IMR-90 (cell line): ENCODE measurements around the gene DVL2. TPM values are rescaled to one million over a fixed set of nuclear protein-coding genes. Genes with fewer than 3 reads are reported as not detected.

ENCODE experiments used
- ATAC-seq: fragments of 200-7000 bp; cut with Tn5 transposase; 2 replicates; pipeline ENCODE4 v1.9.1; 2020; ENCODE audit warnings: low read depth, mild to moderate bottlenecking, moderate library complexity
- BruUV-seq: library from RNA; stranded (reverse); fragments of 400-500 nt; replicated peaks from 2 replicates; lab custom pipeline; 2021; lab: Mats Ljungman, UMichigan
- CTCF ChIA-PET: fragments of 300-600 bp; formaldehyde crosslinking; extraction: SDS; loops from one replicate; lab custom pipeline; 2021; ENCODE audit warnings: antibody characterized with exemption; lab: Yijun Ruan, JAX
- POLR2A ChIA-PET: fragments of 300-600 bp; sonication (Branson Sonifier 250); formaldehyde crosslinking; loops from one replicate; lab custom pipeline; 2022; ENCODE audit warnings: antibody characterized with exemption; ENCODE audit not compliant: unreplicated experiment; lab: Charles Lee
- DNase-seq: peaks from one replicate; pipeline ENCODE4 v3.0.0; 2013
- H2AFZ ChIP-seq: replicated peaks from 2 replicates; pipeline ENCODE3; 2013; ENCODE audit warnings: low read length, mild to moderate bottlenecking; ENCODE audit not compliant: poor library complexity
- H2AK5ac ChIP-seq: 2 replicates; pipeline ENCODE4 v1.6.1; 2013; ENCODE audit warnings: low read depth, low read length, inconsistent platforms
- H2AK9ac ChIP-seq: replicated peaks from 2 replicates; pipeline ENCODE3; 2013; ENCODE audit warnings: mild to moderate bottlenecking, low read depth, low read length, moderate library complexity; ENCODE audit not compliant: poor library complexity
- H2BK120ac ChIP-seq: 2 replicates; pipeline ENCODE4 v1.6.1; 2013; ENCODE audit warnings: low read depth, low read length, inconsistent platforms
- H2BK15ac ChIP-seq: 3 replicates; pipeline ENCODE4 v1.6.1; 2013; ENCODE audit warnings: low read depth, low read length, inconsistent platforms
- H2BK20ac ChIP-seq: 2 replicates; pipeline ENCODE4 v1.6.1; 2013; ENCODE audit warnings: low read depth, mild to moderate bottlenecking, inconsistent platforms, low read length, moderate library complexity
- H2BK5ac ChIP-seq: 2 replicates; pipeline ENCODE4 v1.6.1; 2013; ENCODE audit warnings: mild to moderate bottlenecking, low read depth, low read length, inconsistent platforms; ENCODE audit not compliant: poor library complexity, severe bottlenecking
- H3K14ac ChIP-seq: replicated peaks from 2 replicates; pipeline ENCODE4 v1.6.1; 2013; ENCODE audit warnings: low read depth, low read length, inconsistent platforms
- H3K18ac ChIP-seq: 2 replicates; pipeline ENCODE4 v1.6.1; 2013; ENCODE audit warnings: low read depth, low read length, control low read depth
- H3K23ac ChIP-seq: 2 replicates; pipeline ENCODE4 v1.6.1; 2013; ENCODE audit warnings: low read depth, low read length, inconsistent platforms
- H3K27ac ChIP-seq: 2 replicates; pipeline ENCODE4 v1.5.1; 2013; ENCODE audit warnings: mild to moderate bottlenecking, control low read depth, low read length; ENCODE audit not compliant: insufficient read depth
- H3K27me3 ChIP-seq: 2 replicates; pipeline ENCODE4 v1.6.1; 2013; ENCODE audit warnings: low read length; ENCODE audit not compliant: control insufficient read depth, insufficient read depth
- H3K36me3 ChIP-seq: 2 replicates; pipeline ENCODE4 v1.6.1; 2013; ENCODE audit warnings: low read length, mixed read lengths; ENCODE audit not compliant: control insufficient read depth, insufficient read depth
- H3K4ac ChIP-seq: 2 replicates; pipeline ENCODE4 v1.6.1; 2013; ENCODE audit warnings: low read depth, low read length, inconsistent platforms
- H3K4me1 ChIP-seq: 2 replicates; pipeline ENCODE4 v1.6.1; 2013; ENCODE audit warnings: low read length, mixed read lengths; ENCODE audit not compliant: control insufficient read depth, insufficient read depth
- H3K4me2 ChIP-seq: 2 replicates; pipeline ENCODE4 v1.6.1; 2013; ENCODE audit warnings: low read depth, mild to moderate bottlenecking, control low read depth, low read length, moderate library complexity
- H3K4me3 ChIP-seq: 2 replicates; pipeline ENCODE4 v1.5.1; 2013; ENCODE audit warnings: low read depth, mild to moderate bottlenecking, control low read depth, low read length, moderate library complexity; ENCODE audit not compliant: insufficient read depth
- H3K56ac ChIP-seq: 2 replicates; pipeline ENCODE4 v1.6.1; 2013; ENCODE audit warnings: low read length, inconsistent platforms; ENCODE audit not compliant: insufficient read depth; ENCODE audit errors: extremely low read depth
- H3K79me1 ChIP-seq, 2 experiments: 2 replicates each; pipeline ENCODE4 v1.6.1; 2013; ENCODE audit warnings: low read length in 2 of 2, inconsistent platforms in 1 of 2, low read depth in 1 of 2
- H3K9ac ChIP-seq: 2 replicates; pipeline ENCODE4 v1.6.1; 2013; ENCODE audit warnings: low read depth, low read length, control low read depth
- H3K9me1 ChIP-seq: 2 replicates; pipeline ENCODE4 v1.6.1; 2013; ENCODE audit warnings: low read length, inconsistent platforms; ENCODE audit not compliant: insufficient read depth
- H3K9me3 ChIP-seq: 2 replicates; pipeline ENCODE4 v1.6.1; 2013; ENCODE audit warnings: low read length; ENCODE audit not compliant: control insufficient read depth, insufficient read depth
- H4K20me1 ChIP-seq: 2 replicates; pipeline ENCODE4 v1.6.1; 2013; ENCODE audit warnings: low read length, inconsistent platforms; ENCODE audit not compliant: insufficient read depth
- H4K5ac ChIP-seq: 2 replicates; pipeline ENCODE4 v1.6.1; 2013; ENCODE audit warnings: mild to moderate bottlenecking, low read depth, low read length, control low read depth
- H4K8ac ChIP-seq, 2 experiments: 2 replicates each; pipeline ENCODE4 v1.6.1; 2013; ENCODE audit warnings: low read depth in 2 of 2, low read length in 2 of 2, control low read depth in 1 of 2, inconsistent platforms in 1 of 2
- H4K91ac ChIP-seq: 2 replicates; pipeline ENCODE4 v1.6.1; 2013; ENCODE audit warnings: low read depth, low read length, inconsistent platforms; ENCODE audit not compliant: insufficient read depth
- CEBPB ChIP-seq: IDR thresholded peaks from 2 replicates; pipeline ENCODE4 v1.6.1; 2012; ENCODE audit warnings: low read depth, low read length, improper control_type of control experiment
- CHD1 ChIP-seq: IDR thresholded peaks from 2 replicates; pipeline ENCODE4 v1.6.1; 2012; ENCODE audit warnings: low read depth, low read length, improper control_type of control experiment
- CTCF ChIP-seq: conservative IDR thresholded peaks from 2 replicates; pipeline ENCODE4 v1.5.1; 2012; ENCODE audit warnings: mild to moderate bottlenecking, low read depth, low read length, improper control_type of control experiment
- ELK1 ChIP-seq: fragments of 150-350 bp; IDR thresholded peaks from 2 replicates; pipeline ENCODE4 v1.6.1; 2016; ENCODE audit warnings: low read depth, mild to moderate bottlenecking, low read length, moderate library complexity, borderline replicate concordance
- FOS ChIP-seq: fragments of 150-350 bp; IDR thresholded peaks from 2 replicates; pipeline ENCODE4 v1.6.1; 2016; ENCODE audit warnings: low read depth, low read length
- MAFK ChIP-seq: IDR thresholded peaks from 2 replicates; pipeline ENCODE4 v1.6.1; 2012; ENCODE audit warnings: low read depth, low read length, improper control_type of control experiment
- MAZ ChIP-seq: IDR thresholded peaks from 2 replicates; pipeline ENCODE4 v1.6.1; 2012; ENCODE audit warnings: low read depth, mild to moderate bottlenecking, low read length, improper control_type of control experiment, moderate library complexity, borderline replicate concordance
- MXI1 ChIP-seq: IDR thresholded peaks from 2 replicates; pipeline ENCODE4 v1.6.1; 2012; ENCODE audit warnings: low read depth, mild to moderate bottlenecking, low read length, moderate library complexity, borderline replicate concordance
- NFE2L2 ChIP-seq: fragments of 150-350 bp; IDR thresholded peaks from 2 replicates; pipeline ENCODE4 v1.6.1; 2016; ENCODE audit warnings: low read depth, mild to moderate bottlenecking, low read length
- POLR2A ChIP-seq: IDR thresholded peaks from 2 replicates; pipeline ENCODE4 v1.6.1; 2012; ENCODE audit warnings: mild to moderate bottlenecking, low read depth, low read length
- RAD21 ChIP-seq: IDR thresholded peaks from 2 replicates; pipeline ENCODE4 v1.6.1; 2012; ENCODE audit warnings: low read length, improper control_type of control experiment
- RCOR1 ChIP-seq: IDR thresholded peaks from 2 replicates; pipeline ENCODE4 v1.6.1; 2012; ENCODE audit warnings: mild to moderate bottlenecking, low read length, improper control_type of control experiment; ENCODE audit not compliant: insufficient replicate concordance
- RFX5 ChIP-seq: IDR thresholded peaks from 2 replicates; pipeline ENCODE4 v1.8.0; 2012; ENCODE audit warnings: low read depth, mild to moderate bottlenecking, low read length, moderate library complexity
- SMC3 ChIP-seq: fragments of 150-350 bp; IDR thresholded peaks from 2 replicates; pipeline ENCODE4 v1.6.1; 2016; ENCODE audit warnings: low read depth, mild to moderate bottlenecking, antibody characterized with exemption, low read length, moderate library complexity
- USF2 ChIP-seq: fragments of 150-350 bp; IDR thresholded peaks from 2 replicates; pipeline ENCODE4 v1.6.1; 2017; ENCODE audit warnings: mild to moderate bottlenecking, antibody characterized with exemption, low read length, low read depth
- WGBS, 2 experiments: methylation state at CpG; one replicate each; pipeline versions ENCODE4 v1.1.5 to v1.1.7; 2013; ENCODE audit warnings: missing lambda C conversion rate in 2 of 2; ENCODE audit not compliant: insufficient read length in 1 of 2; ENCODE audit errors: extremely low coverage in 2 of 2; 5-methylcytosine and 5-hydroxymethylcytosine counted together
- dilution Hi-C: fragments of 300-500 bp; cut with HindIII; formaldehyde crosslinking; loops from one replicate; pipeline ENCODE4 v1.14.3; 2018; ENCODE audit warnings: low sequenced_read_pairs; ENCODE audit not compliant: unreplicated experiment
- in situ Hi-C: fragments of 300-500 bp; cut with MboI; formaldehyde crosslinking; loops from 3 replicates; pipeline ENCODE4 v1.14.3; 2019; ENCODE audit warnings: low sequenced_read_pairs, inconsistent platforms, mixed read lengths
- intact Hi-C: fragments of 100-400 bp; cut with micrococcal nuclease; formaldehyde crosslinking; loops from 2 replicates; pipeline ENCODE4 v1.10.0; 2022
- polyA plus RNA-seq, 3 experiments: library from polyadenylated mRNA; depleted of rRNA; stranded (reverse); fragments of >200 nt; gene quantifications; 2 replicates each; pipeline ENCODE4 v1.2.3, GENCODE V29; 2012; ENCODE audit warnings: low replicate concordance in 1 of 3
- total RNA-seq: library from RNA; depleted of rRNA; stranded (reverse); fragments of >200 nt; gene quantifications from 2 replicates; pipeline ENCODE4 v1.2.3, GENCODE V29; 2012

The DVL2 gene
- total and polyA plus RNA-seq, 2 of the 4 experiments (the other 2 are of a cell fraction) = 11.8 to 21.3 TPM

- no peak overlapping the region for H3K27ac ChIP-seq
- no peak overlapping the region for H3K9ac ChIP-seq
- peaks cover 23% of the 10 kb centered on the region for H3K36me3 ChIP-seq
- no peak overlapping the region for H2BK5ac ChIP-seq
- no TSS peak for BruUV-seq
- H2AFZ ChIP-seq = peak overlapping the region; percentile 87
- H3K79me1 ChIP-seq = peaks cover 0 to 2% of the 10 kb centered on the region in 2 experiments; a peak in 1 of 4 replicates
- peaks cover 13% of the 10 kb centered on the region; the same call in 1 of the 2 replicates for H3K27me3 ChIP-seq
- peak overlapping the region; percentile 81 for H2AK5ac ChIP-seq
- CTCF ChIA-PET = no interaction called here
- H3K14ac ChIP-seq = no peak overlapping the region
- intact Hi-C loops = no loop called here
- peak overlapping the region; percentile 82 for H3K4me2 ChIP-seq
- H2AK9ac ChIP-seq = peak overlapping the region; percentile 66
- 35% methylated on average over 28 of the region's 71 CpGs; no CpG with 5 or more reads in 1 of the 2 experiments for WGBS, 2 experiments
- no peaks in the 10 kb centered on the region for H3K9me3 ChIP-seq
- H3K56ac ChIP-seq = no peak overlapping the region
- in situ Hi-C loops = no loop called here
- peak overlapping the region; percentile 77 to 80; a peak in 3 of 4 replicates for H4K8ac ChIP-seq
- no peaks in the 10 kb centered on the region for H4K20me1 ChIP-seq
- no peak overlapping the region for H2BK15ac ChIP-seq
- H4K5ac ChIP-seq = peak overlapping the region; percentile 84
- H3K18ac ChIP-seq = no peak overlapping the region
- DNase-seq (no peak), ATAC-seq (peak; percentile 21)
- POLR2A ChIA-PET = no interaction called here
- peak overlapping the region; percentile 37 for H3K4me3 ChIP-seq
- H3K9me1 ChIP-seq = peaks cover 10% of the 10 kb centered on the region
- peak overlapping the region; percentile 37; the same call in 1 of the 2 replicates for H4K91ac ChIP-seq
- H3K4ac ChIP-seq = peak overlapping the region; percentile 68
- dilution Hi-C loops = no loop called here
- peak overlapping the region; percentile 64 for H2BK120ac ChIP-seq
- no peak overlapping the region for H3K23ac ChIP-seq
- H2BK20ac ChIP-seq = no peak overlapping the region
- peaks cover 9% of the 10 kb centered on the region for H3K4me1 ChIP-seq
- TF ChIP-seq MAZ (no peak), FOS (no peak), MXI1 (no peak), CEBPB (no peak), CTCF (no peak), RCOR1 (no peak), NFE2L2 (no peak), MAFK (no peak), POLR2A (no peak), SMC3 (no peak), RAD21 (no peak), CHD1 (no peak), ELK1 (no peak), USF2 (no peak), RFX5 (no peak)
Observed at GRCh38 chr17:7261379-7262191, 27.3 kb upstream of the DVL2 start.
